Thoracic aorta (tissue), 2 donors: ENCODE measurements around the gene SLC5A5. TPM values are rescaled to one million over a fixed set of nuclear protein-coding genes. Genes with fewer than 3 reads are reported as not detected.

Source experiments
- ATAC-seq: fragments of 150-250 bp; one replicate; pipeline ENCODE4 v1.8.0; 2017; ENCODE audit warnings: low read depth; ENCODE audit not compliant: insufficient number of reproducible peaks, low FRiP score
- DNase-seq: peaks from one replicate; pipeline ENCODE4 v3.0.0-alpha.2; 2020; ENCODE audit warnings: low spot score
- H3K27ac ChIP-seq, 2 donors: fragments of 200-600 bp; sonication (generic); 1 replicate in 1 of 2; 2 replicates in 1 of 2; pipeline ENCODE4 v1.5.1; 2016; ENCODE audit warnings: mild to moderate bottlenecking in 2 of 2, moderate library complexity in 2 of 2
- H3K27me3 ChIP-seq: fragments of 200-600 bp; sonication (generic); replicated peaks from 2 replicates; pipeline ENCODE4 v1.6.0; 2016; ENCODE audit warnings: mild to moderate bottlenecking; ENCODE audit not compliant: insufficient read depth
- H3K36me3 ChIP-seq: fragments of 200-600 bp; sonication (generic); one replicate; pipeline ENCODE4 v1.5.1; 2016
- H3K4me1 ChIP-seq, 2 donors: fragments of 200-600 bp; sonication (generic); 1 replicate in 1 of 2; 2 replicates in 1 of 2; pipeline versions ENCODE4 v1.5.1 to v1.6.0; 2016; ENCODE audit warnings: low read depth in 2 of 2, mild to moderate bottlenecking in 1 of 2; ENCODE audit not compliant: control insufficient read depth in 1 of 2
- H3K4me3 ChIP-seq: fragments of 200-600 bp; sonication (generic); 2 replicates; pipeline ENCODE4 v1.5.1; 2016; ENCODE audit warnings: mild to moderate bottlenecking
- H3K9me3 ChIP-seq: fragments of 200-600 bp; sonication (generic); 2 replicates; pipeline ENCODE4 v1.5.1; 2016
- CTCF ChIP-seq: fragments of 200-600 bp; sonication (generic); IDR thresholded peaks from one replicate; pipeline ENCODE4 v1.5.1; 2019; ENCODE audit warnings: antibody characterized with exemption
- total RNA-seq, 2 donors: library from RNA; depleted of rRNA; stranded (reverse); fragments of >200 nt; gene quantifications; one replicate each; pipeline versions ENCODE4 v1.1.0 to v1.2.3, GENCODE V29; 2016

The SLC5A5 gene
- total RNA-seq, 2 donors from 2014 or later: not detected

- no peaks in the 10 kb centered on the region for H3K9me3 ChIP-seq
- no peaks in the 10 kb centered on the region for H3K36me3 ChIP-seq
- no peaks in the 10 kb centered on the region for H3K27me3 ChIP-seq
- H3K27ac ChIP-seq: no peak overlapping the region
- TF ChIP-seq CTCF: no peak
- H3K4me1 ChIP-seq: no peaks in the 10 kb centered on the region
- ATAC-seq (no peak), DNase-seq (no peak)
- H3K4me3 ChIP-seq: no peak overlapping the region
Observed at GRCh38 chr19:17835182-17836006, 36.4 kb upstream of the SLC5A5 start.

GRCh38 chr19:17836530-17836929 is 35.2 kb upstream of the SLC5A5 start:
- H3K36me3 ChIP-seq: no peaks in the 10 kb centered on the region
- H3K27me3 ChIP-seq: no peaks in the 10 kb centered on the region
- TF ChIP-seq CTCF: no peak
- H3K9me3 ChIP-seq: no peaks in the 10 kb centered on the region
- no peak overlapping the region for H3K4me3 ChIP-seq
- ATAC-seq: no peak
- no peak overlapping the region for H3K27ac ChIP-seq
- DNase-seq: no peak
- H3K4me1 ChIP-seq: peaks cover 0 to under 1% of the 10 kb centered on the region in 2 donors

GRCh38 chr19:17837972-17838371 is 33.8 kb upstream of the SLC5A5 start:
- no peak for DNase-seq
- TF ChIP-seq CTCF: no peak
- ATAC-seq: no peak
- H3K9me3 ChIP-seq: no peaks in the 10 kb centered on the region
- H3K4me3 ChIP-seq: no peak overlapping the region
- H3K27ac ChIP-seq: no peak overlapping the region
- no peaks in the 10 kb centered on the region for H3K27me3 ChIP-seq
- peaks cover 0 to 12% of the 10 kb centered on the region in 2 donors for H3K4me1 ChIP-seq
- no peaks in the 10 kb centered on the region for H3K36me3 ChIP-seq

- no peak overlapping the region for H3K4me3 ChIP-seq
- DNase-seq (no peak), ATAC-seq (no peak)
- H3K9me3 ChIP-seq: no peaks in the 10 kb centered on the region
- no peaks in the 10 kb centered on the region for H3K36me3 ChIP-seq
- H3K4me1 ChIP-seq: peaks cover 0 to 12% of the 10 kb centered on the region in 2 donors
- no peaks in the 10 kb centered on the region for H3K27me3 ChIP-seq
- H3K27ac ChIP-seq: no peak overlapping the region
- no peak for TF ChIP-seq CTCF
Observed at GRCh38 chr19:17840019-17840418, 31.7 kb upstream of the SLC5A5 start.

GRCh38 chr19:17841371-17841809 is 30.4 kb upstream of the SLC5A5 start:
- no peak overlapping the region for H3K27ac ChIP-seq
- H3K36me3 ChIP-seq: no peaks in the 10 kb centered on the region
- ATAC-seq (no peak), DNase-seq (no peak)
- H3K4me3 ChIP-seq: peak overlapping the region; percentile 63
- peaks cover 0 to 12% of the 10 kb centered on the region in 2 donors for H3K4me1 ChIP-seq
- no peaks in the 10 kb centered on the region for H3K9me3 ChIP-seq
- TF ChIP-seq CTCF: no peak
- H3K27me3 ChIP-seq: no peaks in the 10 kb centered on the region
